Stimulated activated CD8-positive, alpha-beta memory T cell treated with anti-CD3 and anti-CD28 coated beads, Interleukin-12 subunit alpha, Interleukin-12 subunit beta, amount 100 ng/mL, for 4 hours (primary cell): ENCODE data around the gene MIA2.
"Not testable (repeated sequence)": the region's sequence is repeated elsewhere in the genome, so short reads cannot be mapped to it uniquely, and the experiment has no call there.

Experiments
- DNase-seq: peaks from one replicate; pipeline ENCODE4 v3.0.0-alpha.2; 2020; ENCODE audit warnings: low read depth

Gene MIA2

DNA sequence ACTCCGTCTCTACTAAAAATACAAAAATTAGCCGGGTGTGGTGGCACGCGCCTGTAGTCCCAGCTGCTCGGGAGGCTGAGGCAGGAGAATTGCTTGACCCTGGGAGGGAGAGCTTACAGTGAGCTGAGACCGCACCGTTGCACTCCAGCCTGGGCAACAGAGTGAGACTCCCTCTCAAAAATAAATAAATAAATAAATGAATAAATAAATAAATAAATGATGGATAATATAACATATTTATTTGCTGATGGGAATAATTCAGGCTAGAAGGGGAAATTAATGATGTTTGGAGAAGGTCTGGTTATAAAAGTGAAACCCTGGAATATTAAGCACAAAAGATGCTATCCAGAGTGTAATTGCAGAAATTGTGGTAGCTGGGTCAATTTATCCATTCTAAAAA lies 107.4 kb downstream of the MIA2 start:
- DNase-seq: not testable (repeated sequence)

DNA sequence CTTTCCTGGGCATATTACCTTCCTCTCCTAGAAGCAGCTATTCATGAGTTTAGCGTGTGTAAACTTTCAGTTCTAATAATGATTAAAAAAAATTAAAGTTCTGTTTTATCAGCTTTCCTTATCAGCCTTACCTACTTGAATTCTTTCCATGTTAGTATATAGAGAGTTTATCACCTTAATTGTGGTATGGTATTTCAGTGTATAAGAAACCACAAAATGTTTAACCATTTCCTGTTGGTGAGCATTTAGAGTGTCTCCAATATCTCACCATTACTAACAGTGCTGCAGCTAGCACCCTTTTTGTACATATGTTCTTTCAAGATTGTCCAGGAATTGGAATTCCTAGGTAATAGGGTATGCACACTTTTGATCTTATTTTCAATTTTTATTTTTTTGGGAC lies 109.1 kb downstream of the MIA2 start:
- no peak for DNase-seq

DNA sequence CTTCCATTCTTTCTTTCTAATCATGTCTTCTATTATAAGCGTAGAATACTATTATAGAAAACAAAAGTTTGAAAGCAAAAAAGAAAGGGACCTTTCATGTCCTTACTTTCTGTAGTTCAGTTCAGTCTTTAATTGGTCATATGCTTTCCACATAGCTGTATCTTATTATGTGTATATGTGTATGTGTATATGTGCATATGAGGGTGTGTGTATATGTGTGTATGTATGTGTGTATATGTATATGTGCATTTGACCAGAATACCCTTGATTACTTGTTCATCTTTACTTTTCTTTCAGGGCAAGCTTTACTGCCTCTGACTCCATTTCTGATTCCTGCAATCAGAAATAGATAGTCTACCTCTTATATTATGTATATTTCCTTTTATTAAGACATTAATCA lies 109.9 kb downstream of the MIA2 start:
- DNase-seq: no peak

DNA sequence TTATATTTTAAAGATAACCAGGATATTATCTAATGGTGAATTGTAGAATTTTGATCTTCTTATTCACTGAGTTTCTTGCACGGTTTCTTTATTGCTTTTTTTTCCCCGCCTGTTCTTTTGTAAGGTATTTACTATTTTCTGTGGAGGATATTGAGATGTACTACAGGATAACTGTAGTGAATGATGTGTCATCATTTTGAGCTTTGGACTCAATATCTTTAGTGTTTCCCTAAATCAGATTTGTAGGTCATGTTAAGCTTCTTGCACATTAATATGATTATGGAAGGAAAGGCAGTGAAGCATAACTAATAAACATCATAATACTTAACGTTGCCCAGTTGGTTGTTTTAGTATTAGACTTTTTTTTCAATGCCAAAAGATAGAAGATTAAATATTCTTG lies 117.2 kb downstream of the MIA2 start:
- no peak for DNase-seq

DNA sequence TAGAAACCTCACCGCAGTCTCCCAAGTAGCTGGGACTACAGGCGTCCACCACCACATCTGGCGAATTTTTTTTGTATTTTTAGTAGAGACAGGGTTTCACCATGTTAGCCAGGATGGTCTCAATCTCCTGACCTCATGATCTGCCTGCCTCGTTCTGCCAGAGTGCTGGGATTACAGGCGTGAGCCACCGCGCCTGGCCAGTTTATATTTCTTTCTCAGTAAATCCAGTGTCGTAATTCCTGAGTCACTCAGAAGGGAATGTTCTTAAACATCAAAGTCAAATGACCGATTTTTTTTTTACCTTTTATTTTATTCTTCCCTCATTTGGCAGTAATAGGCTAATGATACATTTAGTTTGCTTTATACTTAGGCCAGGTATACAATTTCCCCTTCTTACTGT lies 118.0 kb downstream of the MIA2 start:
- DNase-seq: no peak

DNA sequence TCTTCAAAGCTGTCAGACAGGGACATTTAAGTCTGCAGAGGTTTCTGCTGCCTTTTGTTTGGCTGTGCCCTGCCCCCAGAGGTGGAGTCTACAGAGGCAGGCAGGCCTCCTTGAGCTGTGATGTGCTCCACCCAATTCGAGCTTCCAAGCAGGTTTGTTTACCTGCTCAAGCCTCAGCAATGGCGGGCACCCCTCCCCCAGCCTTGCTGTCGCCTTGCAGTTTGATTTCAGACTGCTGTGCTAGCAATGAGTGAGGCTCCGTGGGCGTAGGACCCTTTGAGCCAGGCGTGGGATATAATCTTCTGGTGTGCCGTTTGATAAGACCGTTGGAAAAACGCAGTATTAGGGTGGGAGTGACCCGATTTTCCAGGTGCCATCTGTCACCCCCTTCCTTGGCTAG lies 125.4 kb downstream of the MIA2 start:
- DNase-seq: not testable (repeated sequence)

DNA sequence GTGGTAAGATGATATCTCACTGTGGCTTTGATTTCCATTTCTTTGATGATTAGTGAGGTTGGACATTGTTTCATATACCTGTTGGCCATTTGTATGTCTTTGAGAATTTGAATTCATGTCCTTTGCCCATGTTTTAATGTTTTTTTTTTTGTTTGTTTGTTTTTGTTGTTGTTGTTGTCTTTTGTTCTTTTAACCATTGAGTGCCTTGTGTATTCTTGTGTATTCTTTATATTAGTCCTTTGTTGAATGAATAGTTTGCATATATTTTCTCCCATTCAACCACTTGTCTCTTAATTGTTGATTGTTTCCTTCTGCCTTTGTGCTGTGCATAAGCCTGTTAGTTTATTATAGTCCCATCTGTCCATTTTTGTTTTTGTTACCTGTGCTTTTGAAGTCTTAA lies 126.6 kb downstream of the MIA2 start:
- no peak for DNase-seq

DNA sequence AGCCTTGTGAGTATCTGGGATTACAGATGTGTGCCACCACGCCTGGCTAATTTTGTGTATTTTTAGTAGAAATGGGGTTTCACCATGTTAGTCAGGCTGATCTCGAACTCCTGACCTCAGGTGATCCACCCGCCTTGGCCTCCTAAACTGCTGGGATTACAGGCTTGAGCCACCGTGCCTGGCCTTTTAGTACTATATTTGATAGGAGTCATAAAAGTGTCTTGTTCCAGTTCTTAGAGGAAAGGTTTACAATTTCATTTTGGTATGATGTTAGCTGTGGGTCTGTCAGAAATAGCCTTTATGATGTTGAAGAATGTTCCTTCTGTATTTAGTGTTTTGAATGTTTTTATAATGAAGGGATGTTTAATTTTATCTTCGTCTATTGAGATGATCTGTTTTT lies 127.8 kb downstream of the MIA2 start:
- not testable (repeated sequence) for DNase-seq

DNA sequence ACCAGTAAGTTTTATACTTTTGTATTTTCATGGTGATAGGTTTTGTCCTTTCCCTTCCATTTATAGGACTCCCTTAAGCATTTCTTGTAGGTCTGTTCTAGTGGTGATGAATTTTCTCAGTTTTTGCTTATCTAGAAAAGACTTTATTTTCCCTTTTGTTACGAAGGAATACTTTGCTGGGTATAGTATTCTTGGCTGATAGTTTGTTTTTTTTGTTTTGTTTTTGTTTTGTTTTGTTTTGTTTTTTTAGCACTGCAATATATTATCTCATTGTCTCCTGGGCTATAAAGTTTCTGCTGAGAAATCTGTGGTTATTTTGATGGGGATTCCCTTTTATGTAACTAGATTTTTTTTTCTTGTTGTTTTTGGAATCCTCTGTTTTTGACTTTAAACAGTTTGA lies 130.8 kb downstream of the MIA2 start:
- DNase-seq: no peak

DNA sequence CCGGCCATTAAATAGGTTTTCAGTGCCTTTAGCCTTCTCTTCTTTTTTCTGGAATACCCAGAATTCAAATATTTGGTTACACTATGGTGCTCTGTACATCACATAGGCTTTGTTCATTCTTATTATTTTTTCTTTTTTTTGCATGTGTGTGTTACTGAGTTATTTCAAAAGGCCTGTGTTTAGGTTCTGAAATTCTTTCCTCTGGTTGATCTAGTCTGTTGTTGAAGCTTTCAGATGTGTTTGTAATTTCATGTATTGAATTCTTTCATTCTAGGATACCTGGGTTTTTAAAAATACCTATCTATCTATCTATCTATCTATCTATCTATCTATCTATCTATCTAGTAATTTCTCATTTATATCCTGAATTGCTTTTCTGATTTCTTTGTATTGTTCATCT lies 131.6 kb downstream of the MIA2 start:
- DNase-seq: no peak

DNA sequence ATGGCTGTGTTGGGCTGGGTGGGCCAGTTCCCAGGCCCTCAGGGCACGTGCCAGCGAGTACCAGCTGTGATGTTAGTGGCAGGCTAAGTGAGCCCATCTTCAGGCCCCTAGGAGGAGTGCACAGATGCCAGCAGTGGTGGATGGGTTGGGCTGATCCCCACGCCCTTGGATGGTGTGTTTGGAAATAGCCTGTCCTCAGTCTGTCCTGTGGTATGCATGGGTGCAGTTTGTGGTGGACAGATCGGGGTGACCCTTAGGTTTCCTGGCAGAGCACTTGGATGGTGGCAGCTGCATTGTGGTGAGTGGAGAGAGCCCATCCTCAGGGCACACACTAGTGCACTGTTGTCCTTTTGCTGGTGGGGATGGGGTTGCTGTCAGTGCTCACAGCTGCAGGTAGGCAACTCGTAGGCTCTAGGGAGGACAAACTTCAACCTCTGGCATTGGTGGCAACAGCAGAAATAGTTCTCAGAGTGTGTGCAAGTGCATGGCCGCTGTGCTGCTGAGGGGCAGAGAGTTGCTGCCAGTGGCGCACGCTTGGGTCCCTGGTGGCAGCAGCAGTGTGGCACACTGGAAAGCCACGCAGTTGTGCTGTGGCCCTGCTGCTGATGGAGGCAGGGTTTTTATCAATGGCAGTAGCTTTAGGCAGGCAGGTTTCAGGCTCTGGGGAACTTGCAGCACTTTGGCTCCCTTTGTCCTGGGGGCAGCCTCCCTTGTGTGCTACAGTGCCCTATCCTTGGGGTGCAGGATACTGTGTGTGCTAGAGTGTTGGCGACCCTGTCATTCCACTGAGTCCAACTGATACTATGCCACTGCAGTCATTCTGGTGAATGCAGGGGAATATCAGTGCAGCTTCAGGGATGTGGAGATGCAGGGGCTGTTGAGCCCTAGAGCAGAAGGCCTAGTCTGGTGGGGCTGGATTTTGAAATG lies 133.0 kb downstream of the MIA2 start:
- no peak for DNase-seq

DNA sequence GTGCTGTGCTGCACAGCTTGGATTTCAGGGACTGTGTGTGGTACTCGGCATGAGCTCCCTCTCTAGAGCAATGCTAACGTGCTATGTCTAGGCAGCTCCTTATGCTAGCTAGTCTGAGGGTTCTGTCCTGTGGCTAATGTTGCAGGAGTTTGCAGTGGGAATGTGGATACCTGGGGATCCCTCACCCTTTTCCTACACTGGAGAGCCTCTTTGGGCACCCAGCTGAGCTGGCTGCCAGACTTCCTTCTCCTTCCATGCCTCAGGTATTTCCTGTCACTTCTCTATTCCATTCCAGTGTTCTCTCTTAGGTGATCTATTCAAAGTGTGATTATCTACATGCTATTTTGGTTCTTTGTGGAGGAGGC lies 133.7 kb downstream of the MIA2 start:
- no peak for DNase-seq

DNA sequence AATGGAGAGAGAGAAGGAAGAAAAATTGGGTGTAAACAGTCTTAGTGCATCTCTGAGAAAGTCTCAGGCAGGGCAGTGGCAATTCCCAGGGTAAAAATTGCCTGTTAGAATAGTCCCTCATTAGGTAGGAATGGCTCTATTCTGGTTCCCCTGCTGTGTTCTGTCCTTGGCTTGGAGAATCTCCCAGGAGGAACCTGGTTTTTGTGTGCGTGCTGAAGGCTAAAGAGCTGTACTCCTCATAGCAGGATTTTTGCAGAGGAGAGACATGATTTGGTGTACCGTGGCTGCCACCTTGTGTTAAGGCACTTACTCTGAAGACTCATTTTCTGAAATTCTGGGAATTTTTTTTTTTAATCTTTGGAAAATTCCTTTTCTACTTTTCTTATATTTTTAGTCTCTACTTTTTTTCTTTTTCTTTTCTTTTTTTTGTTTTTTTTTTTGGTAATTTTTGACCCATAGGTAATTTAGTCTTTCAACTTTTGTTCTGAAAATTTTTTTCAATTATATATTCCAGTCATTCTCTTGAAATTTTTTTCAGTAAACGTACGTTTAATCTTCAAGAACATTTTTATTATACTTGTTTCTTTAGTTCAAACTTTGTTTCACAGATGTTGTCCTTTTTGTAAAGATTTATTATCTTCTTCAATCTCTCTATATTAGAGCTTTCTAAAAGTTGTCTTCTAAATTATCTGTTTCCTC lies 134.7 kb downstream of the MIA2 start:
- no peak for DNase-seq

DNA sequence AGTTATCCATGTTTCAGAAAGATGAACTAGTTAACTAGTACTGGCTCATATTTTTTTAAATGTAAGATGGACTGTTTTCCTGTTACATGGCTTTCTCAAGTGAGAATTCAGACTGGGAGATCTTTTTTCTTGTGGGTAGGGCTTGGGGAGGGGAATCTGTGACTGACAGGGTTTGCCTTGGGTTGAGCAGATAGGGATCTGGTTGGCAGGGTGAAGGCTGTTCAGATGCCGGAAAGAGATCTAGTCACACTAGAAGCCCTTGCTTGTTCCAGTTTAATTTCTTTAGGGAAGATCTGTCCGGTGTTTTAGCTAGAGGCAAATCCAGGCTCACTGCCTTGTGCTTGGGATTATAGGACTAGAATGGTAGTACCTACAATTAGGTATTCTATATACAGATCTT lies 135.3 kb downstream of the MIA2 start:
- DNase-seq: no peak

DNA sequence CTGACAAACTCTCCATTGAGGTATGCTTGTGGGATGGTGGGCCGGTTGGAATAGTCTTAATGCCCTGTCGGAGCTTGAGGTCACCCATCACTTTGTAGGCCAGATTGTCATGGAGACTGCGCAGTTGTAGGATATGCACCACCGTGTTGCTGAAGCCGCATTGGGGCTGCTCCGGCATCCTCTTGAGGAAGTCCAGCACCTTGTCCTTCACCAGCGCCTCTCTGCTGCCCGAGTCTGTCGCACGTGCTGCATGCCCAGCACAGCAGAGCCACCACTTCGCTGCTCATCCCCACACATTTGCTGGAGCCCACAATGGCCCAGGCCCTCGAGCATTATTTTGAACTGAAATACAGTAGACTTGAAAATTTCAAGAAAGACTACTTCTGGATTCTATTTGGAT lies 136.7 kb downstream of the MIA2 start:
- no peak for DNase-seq

DNA sequence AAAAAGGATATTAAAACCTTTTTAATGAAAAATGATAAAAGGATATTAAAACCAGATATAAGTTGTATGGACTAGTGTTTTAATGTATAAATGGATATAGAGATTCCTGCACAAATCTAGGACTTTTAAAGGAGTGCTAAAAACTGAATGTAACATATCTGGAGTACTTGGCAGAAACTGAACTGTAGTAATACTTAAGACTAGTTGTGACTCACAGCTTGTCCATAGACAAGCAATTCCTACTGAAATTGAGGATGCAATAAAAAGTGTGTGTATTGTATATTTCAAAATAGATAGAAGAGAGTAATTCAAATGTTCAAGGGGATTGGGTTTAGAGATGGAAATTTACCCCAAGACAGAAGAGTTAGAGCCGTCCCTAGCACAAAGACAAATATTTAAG lies 138.9 kb downstream of the MIA2 start:
- no peak for DNase-seq

DNA sequence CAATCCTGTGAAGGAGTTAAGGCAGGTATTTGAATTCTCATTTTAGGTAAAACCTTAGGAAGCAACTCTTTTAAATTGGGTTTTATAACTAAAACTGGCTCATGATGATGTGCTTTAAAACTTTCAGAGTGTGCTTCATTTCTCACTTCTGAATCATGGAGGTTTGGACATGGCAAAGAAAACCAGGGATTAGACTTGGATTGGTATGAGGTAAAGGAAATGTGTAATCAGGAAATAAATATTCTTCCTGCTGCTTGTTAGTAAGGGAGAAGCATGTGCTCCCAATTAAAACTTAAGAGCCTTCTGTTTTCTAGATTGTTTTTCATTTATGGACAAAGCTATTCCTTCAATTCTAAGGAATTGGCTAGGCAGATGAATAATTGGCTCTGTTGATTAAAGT lies 141.1 kb downstream of the MIA2 start:
- DNase-seq: no peak

DNA sequence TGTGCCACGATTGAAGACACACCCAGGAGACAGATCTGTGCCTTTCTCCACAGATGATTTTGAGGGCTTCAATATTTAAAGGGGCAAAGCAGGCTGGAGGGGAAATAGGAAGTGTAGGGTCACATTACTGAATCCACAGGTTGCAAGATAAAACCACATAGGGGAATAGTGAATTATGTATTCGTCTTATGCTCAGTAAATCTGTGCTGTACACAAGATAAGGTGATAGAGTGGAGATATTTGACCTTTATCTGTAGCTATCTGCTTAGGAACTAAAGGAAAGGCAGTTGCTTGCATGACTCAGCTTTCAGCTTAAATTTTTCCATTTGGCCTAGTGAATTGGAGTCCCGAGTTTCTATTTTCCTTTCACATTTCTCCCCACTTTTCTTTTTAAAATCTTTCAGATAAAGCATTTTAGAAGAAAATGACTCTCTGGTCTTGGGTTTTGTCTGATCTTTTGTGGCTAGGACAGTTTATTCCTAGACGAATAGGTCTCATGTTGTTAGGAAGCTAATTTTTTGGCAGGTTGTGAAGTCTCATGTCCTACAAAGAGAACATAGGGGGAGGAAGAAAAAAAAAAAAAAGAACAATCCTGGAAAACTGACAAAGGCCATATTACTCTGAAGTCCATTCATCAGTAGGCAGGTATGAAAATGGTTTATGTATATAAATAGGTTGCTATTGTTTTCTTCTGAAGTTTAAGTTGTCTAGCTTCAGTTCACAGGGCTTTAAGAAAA lies 143.1 kb downstream of the MIA2 start:
- DNase-seq: no peak

DNA sequence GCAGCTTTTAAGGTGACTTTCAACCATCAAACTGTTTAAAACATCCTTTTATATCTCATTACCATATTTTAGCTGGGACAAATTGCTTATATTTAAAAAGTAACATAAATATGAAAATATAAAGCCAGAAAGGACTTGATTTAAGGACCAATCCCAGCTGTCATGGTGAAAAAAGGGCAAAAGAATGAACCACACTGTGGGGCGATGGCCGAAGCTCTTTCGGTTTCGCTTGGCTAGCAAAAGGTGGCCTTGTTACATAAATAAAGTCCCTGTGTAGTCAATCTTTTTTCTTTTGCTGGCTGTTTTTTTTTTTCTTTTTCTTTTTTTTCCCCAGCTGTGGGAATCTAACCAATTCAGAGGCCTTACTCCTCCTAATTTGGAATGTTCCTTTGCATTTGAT lies 147.7 kb downstream of the MIA2 start:
- no peak for DNase-seq

DNA sequence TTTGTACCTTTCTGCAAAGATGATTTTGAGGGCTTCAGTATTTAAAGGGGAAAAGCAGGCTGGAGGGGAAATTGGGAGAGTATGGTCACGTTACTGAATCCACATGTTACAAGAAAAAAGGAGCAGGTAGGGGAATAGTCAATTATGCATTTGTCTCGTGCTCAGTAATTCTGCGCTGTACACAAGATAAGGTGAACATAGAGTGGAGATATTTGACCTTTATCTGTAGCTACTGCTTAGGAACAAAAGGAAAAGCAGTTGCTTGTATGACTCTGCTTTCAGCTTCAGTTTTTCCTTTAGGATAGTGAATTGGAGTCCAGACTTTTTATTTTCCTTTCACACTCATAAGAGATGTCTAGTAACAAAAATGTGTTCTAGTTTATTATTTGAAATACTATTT lies 148.7 kb downstream of the MIA2 start:
- DNase-seq: no peak

DNA sequence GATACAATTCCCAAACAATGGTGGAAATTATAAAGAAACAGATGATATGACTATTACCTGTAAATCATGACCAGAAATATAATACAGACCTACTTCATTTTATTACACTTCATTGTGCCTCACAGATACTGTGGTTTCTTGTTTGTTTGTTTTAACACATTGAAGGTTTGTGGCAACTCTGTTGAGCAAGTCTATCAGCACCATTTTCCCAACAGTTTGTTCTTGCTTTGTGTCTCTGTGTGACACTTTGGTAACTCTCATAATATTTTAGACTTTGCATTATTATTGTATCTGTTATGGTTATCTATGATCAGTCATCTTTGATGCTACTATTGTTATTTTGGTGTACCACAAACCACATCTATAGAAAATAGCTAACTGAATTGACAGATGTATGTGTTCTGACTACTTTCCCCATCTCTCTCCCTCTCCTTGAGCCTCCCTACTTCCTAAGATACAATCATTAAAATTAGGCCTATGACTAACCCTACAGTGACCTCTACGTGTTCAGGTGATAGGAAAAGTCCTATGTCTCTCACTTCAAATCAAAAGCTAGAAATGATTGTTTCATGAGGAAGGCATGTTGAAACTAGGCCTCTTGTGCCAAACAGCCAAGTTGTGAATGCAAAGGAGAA lies 149.4 kb downstream of the MIA2 start:
- no peak for DNase-seq

DNA sequence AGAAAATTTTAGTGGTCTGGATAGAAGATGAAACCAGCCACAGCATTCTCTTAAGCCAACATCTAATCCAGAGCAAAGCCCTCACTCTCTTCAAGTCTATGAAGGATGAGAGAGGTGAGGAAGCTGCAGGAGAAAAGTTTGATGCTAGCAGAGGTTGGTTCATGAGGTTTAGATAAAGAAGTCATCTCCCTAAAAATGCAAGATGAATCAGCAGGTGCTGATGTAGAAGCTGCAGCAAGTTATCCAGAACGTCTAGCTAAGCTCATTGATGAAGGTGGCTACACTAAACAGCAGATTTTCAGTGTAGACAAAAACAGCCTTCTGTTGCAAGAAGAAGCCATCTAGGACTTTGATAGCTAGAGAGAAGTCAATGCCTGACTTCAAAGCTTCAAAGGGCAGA lies 150.0 kb downstream of the MIA2 start:
- no peak for DNase-seq

DNA sequence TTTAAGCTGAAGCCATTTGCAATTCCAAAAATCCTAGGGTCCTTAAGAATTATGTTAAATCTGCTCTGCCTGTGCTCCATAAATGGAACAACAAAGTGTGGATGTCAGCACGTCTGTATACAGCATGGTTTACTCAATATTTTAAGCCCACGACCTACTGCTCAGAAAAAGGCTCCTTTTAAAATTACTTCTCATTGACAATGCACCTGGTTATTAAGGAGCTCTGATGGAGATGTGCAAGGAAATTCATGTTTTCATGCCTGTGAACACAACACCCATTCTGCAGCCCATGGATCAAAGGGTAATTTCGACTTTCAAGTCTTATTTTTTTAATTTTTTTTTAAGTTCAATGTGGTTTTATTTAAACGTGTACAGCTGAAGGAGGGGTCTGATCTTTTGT lies 150.5 kb downstream of the MIA2 start:
- DNase-seq: no peak
